NCI-H748 (cell line): ENCODE results near the gene SLC1A5.
A peak's percentile ranks its signal among the peaks of the same experiment; 100 is the strongest.

Experiments used
- DNase-seq: peaks from one replicate; lab custom pipeline; 2025; ENCODE audit not compliant: unreplicated experiment; lab: John Stamatoyannopoulos, UW

SLC1A5 gene

GRCh38 chr19:46745030-46745429, 43.4 kb downstream of the SLC1A5 start:
- no peak for DNase-seq

GRCh38 chr19:46744005-46744691, 44.2 kb downstream of the SLC1A5 start:
- DNase-seq = no peak

GRCh38 chr19:46742926-46743480, 45.4 kb downstream of the SLC1A5 start:
- no peak for DNase-seq

GRCh38 chr19:46741447-46741846, 46.9 kb downstream of the SLC1A5 start:
- no peak for DNase-seq

GRCh38 chr19:46739290-46739771, 49.1 kb downstream of the SLC1A5 start:
- DNase-seq = no peak

- no peak for DNase-seq
These were observed 50.6 kb downstream of the SLC1A5 start for GRCh38 chr19:46737761-46738171.

GRCh38 chr19:46737298-46737654, 51.1 kb downstream of the SLC1A5 start:
- DNase-seq = no peak

- no peak for DNase-seq
These were observed 51.7 kb downstream of the SLC1A5 start for GRCh38 chr19:46736531-46737297.

GRCh38 chr19:46733690-46734292, 54.6 kb downstream of the SLC1A5 start:
- no peak for DNase-seq

- DNase-seq = no peak
These were observed 55.3 kb downstream of the SLC1A5 start for GRCh38 chr19:46732966-46733689.

- no peak for DNase-seq
These were observed 56.0 kb downstream of the SLC1A5 start for GRCh38 chr19:46732172-46732938.

- no peak for DNase-seq
These were observed 56.8 kb downstream of the SLC1A5 start for GRCh38 chr19:46731584-46731983.

GRCh38 chr19:46731007-46731501, 57.3 kb downstream of the SLC1A5 start:
- no peak for DNase-seq

GRCh38 chr19:46730595-46730994, 57.8 kb downstream of the SLC1A5 start:
- no peak for DNase-seq

- DNase-seq = no peak
These were observed 58.2 kb downstream of the SLC1A5 start for GRCh38 chr19:46730187-46730586.

GRCh38 chr19:46729696-46730095, 58.7 kb downstream of the SLC1A5 start:
- no peak for DNase-seq

GRCh38 chr19:46728693-46729339, 59.6 kb downstream of the SLC1A5 start:
- DNase-seq = peak; percentile 59

- no peak for DNase-seq
These were observed 60.2 kb downstream of the SLC1A5 start for GRCh38 chr19:46728208-46728607.

GRCh38 chr19:46727757-46728156, 60.6 kb downstream of the SLC1A5 start:
- no peak for DNase-seq
